Progenitor cell of endocrine pancreas (in vitro differentiated cells): Measurements from ENCODE around the gene PSMD13. TPM values are rescaled to one million over a fixed set of nuclear protein-coding genes. Genes with fewer than 3 reads are reported as not detected.

Source experiments
- DNase-seq: peaks from one replicate; pipeline ENCODE4 v3.0.0; 2021; ENCODE audit warnings: low spot score; ENCODE audit not compliant: unreplicated experiment
- H3K27ac Mint-ChIP-seq: 2 replicates; pipeline ENCODE4 v1.8.0; 2021; ENCODE audit warnings: mild to moderate bottlenecking, moderate library complexity, mixed read lengths
- H3K27me3 Mint-ChIP-seq: 2 replicates; pipeline ENCODE4 v1.8.0; 2021; ENCODE audit warnings: mixed read lengths
- H3K36me3 Mint-ChIP-seq: 2 replicates; pipeline ENCODE4 v1.8.0; 2022; ENCODE audit warnings: mixed read lengths; ENCODE audit not compliant: insufficient read depth
- H3K4me1 Mint-ChIP-seq: 2 replicates; pipeline ENCODE4 v1.8.0; 2021; ENCODE audit warnings: low read depth, mixed read lengths
- H3K4me3 Mint-ChIP-seq: 2 replicates; pipeline ENCODE4 v1.8.0; 2021; ENCODE audit warnings: low read depth, mild to moderate bottlenecking, moderate library complexity, mixed read lengths
- H3K9me3 Mint-ChIP-seq: 2 replicates; pipeline ENCODE4 v1.8.0; 2021; ENCODE audit warnings: low read depth, mixed read lengths
- total RNA-seq: library from RNA; stranded (reverse); gene quantifications from 2 replicates; pipeline ENCODE4 v1.2.1, GENCODE V29; 2021
- TF ChIP-seq, protein P1 (sequence below): fragments of 200-600 bp; sonication (generic); IDR thresholded peaks from one replicate; pipeline ENCODE4 v1.5.0; 2021; ENCODE audit warnings: antibody characterized with exemption, mild to moderate bottlenecking; ENCODE audit not compliant: unreplicated experiment

The PSMD13 gene
- total RNA-seq, 1 donor from 2014 or later: 100 TPM

GRCh38 chr11:196786-197731, 39.7 kb upstream of the PSMD13 start:
- H3K27me3 Mint-ChIP-seq: no peaks in the 10 kb centered on the region
- DNase-seq: no peak
- H3K4me3 Mint-ChIP-seq: no peak overlapping the region
- TF ChIP-seq, protein P1, sequence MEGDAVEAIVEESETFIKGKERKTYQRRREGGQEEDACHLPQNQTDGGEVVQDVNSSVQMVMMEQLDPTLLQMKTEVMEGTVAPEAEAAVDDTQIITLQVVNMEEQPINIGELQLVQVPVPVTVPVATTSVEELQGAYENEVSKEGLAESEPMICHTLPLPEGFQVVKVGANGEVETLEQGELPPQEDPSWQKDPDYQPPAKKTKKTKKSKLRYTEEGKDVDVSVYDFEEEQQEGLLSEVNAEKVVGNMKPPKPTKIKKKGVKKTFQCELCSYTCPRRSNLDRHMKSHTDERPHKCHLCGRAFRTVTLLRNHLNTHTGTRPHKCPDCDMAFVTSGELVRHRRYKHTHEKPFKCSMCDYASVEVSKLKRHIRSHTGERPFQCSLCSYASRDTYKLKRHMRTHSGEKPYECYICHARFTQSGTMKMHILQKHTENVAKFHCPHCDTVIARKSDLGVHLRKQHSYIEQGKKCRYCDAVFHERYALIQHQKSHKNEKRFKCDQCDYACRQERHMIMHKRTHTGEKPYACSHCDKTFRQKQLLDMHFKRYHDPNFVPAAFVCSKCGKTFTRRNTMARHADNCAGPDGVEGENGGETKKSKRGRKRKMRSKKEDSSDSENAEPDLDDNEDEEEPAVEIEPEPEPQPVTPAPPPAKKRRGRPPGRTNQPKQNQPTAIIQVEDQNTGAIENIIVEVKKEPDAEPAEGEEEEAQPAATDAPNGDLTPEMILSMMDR: no peak
- no peak overlapping the region for H3K27ac Mint-ChIP-seq
- H3K36me3 Mint-ChIP-seq: no peaks in the 10 kb centered on the region
- H3K9me3 Mint-ChIP-seq: no peaks in the 10 kb centered on the region
- no peaks in the 10 kb centered on the region for H3K4me1 Mint-ChIP-seq

- Mint-ChIP-seq H3K36me3 (no peaks in the 10 kb centered on the region), H3K27ac (no peak overlapping the region), H3K27me3 (no peaks in the 10 kb centered on the region), H3K4me1 (no peaks in the 10 kb centered on the region), H3K4me3 (no peak overlapping the region), H3K9me3 (no peaks in the 10 kb centered on the region)
- TF ChIP-seq, protein P1: no peak
- DNase-seq: no peak
Measured at GRCh38 chr11:197741-198235, 39.0 kb upstream of the PSMD13 start.

DNA sequence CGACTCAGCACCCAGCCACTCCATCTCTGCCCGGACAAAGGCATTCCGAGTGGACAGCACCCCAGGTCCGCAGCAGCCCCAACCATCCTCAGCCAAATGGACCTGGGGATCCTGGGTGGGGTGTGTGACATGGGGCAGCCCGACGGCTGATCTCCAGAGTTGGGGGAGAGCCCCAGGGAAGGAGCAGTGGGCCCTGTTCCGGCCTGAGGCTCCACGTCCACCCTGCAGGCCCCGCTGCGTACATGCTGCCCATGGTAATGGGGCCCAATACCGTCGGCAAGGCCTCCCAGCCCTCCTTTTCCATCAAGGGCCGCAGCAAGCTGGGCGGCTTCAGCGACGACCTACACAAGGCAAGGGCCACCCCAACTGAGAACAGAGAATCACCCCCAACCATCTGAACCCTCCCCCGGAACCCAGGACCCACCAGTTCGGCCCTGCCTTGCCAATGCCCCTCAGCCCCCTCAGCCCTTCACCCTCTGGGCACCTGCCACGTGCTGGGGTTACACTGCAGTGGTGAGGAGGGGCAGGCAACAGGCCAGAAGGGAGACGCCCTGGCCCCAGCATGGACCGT, 38.5 kb upstream of the PSMD13 start:
- Mint-ChIP-seq H3K27me3 (no peaks in the 10 kb centered on the region), H3K4me1 (no peaks in the 10 kb centered on the region), H3K4me3 (no peak overlapping the region), H3K36me3 (peaks cover 1% of the 10 kb centered on the region), H3K27ac (no peak overlapping the region), H3K9me3 (no peaks in the 10 kb centered on the region)
- no peak for DNase-seq
- TF ChIP-seq, protein P1: no peak

DNA sequence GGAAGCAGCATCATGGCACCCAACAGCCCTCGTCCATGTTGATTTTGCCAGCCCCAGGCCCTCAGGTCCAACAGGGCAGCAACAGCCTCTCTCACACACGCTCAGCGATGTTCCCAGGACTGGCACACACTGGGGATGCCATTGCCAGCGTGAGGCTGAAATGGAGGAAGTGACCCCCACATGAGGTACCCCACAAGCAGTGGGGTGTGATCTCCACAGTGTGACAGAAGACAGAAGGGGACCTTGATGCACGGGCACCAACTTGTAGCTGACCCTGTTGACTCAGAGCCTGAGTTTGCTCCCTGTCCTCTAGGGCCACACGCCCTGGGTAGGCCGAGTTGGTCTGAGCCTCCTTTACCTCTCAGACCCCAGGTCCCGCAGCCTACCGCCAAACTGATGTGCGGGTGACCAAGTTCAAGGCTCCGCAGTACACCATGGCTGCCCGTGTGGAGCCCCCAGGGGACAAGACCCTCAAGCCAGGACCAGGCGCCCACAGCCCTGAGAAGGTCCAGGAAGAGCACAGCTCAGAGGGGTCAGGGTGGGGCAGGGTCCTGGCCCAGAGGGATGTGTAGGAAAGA, 37.7 kb upstream of the PSMD13 start:
- TF ChIP-seq, protein P1: no peak
- Mint-ChIP-seq H3K36me3 (peaks cover 1% of the 10 kb centered on the region), H3K4me3 (no peak overlapping the region), H3K27me3 (no peaks in the 10 kb centered on the region), H3K27ac (no peak overlapping the region), H3K9me3 (no peaks in the 10 kb centered on the region), H3K4me1 (no peaks in the 10 kb centered on the region)
- no peak for DNase-seq

- Mint-ChIP-seq H3K4me3 (no peak overlapping the region), H3K27me3 (no peaks in the 10 kb centered on the region), H3K27ac (no peak overlapping the region), H3K4me1 (no peaks in the 10 kb centered on the region), H3K9me3 (no peaks in the 10 kb centered on the region), H3K36me3 (peaks cover 1% of the 10 kb centered on the region)
- TF ChIP-seq, protein P1: no peak
- no peak for DNase-seq
Measured at GRCh38 chr11:199782-200181, 37.0 kb upstream of the PSMD13 start.
